Measurements from ENCODE around the gene SEC14L1. TPM values are rescaled to one million over a fixed set of nuclear protein-coding genes. Genes with fewer than 3 reads are reported as not detected.
"Not testable (repeated sequence)": the region's sequence is repeated elsewhere in the genome, so short reads cannot be mapped to it uniquely, and the experiment has no call there.

SEC14L1 gene
- total RNA-seq, 1 experiment from 2014 or later, result 50.6 TPM

DNA sequence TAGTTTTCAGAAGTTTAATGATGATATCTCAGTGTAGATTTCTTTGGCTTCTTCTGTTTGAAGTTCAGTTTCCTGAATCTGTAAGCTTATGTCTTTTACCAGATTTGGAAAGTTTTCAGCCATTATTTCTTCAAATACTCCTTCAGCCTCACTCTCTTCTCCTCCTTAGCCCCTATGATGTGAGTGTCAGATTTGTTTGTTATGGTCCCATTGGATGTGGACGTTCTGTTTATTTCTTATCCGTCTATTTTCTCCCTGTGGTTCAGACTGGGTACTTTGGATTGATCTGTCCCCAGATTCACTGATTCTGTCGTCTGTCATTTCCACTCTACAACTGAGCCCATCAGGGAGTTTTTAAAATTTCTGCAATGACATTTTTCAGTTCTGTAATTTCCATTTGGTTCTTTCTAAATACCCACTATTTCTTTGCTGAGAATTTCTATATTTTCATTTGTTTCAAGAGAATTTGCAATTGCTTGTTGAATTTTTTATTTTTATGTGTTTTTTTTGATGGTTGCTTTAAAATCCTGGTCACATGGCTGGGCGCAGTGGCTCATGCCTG, 110.9 kb downstream of the SEC14L1 start:
- TF ChIP-seq, protein P1, sequence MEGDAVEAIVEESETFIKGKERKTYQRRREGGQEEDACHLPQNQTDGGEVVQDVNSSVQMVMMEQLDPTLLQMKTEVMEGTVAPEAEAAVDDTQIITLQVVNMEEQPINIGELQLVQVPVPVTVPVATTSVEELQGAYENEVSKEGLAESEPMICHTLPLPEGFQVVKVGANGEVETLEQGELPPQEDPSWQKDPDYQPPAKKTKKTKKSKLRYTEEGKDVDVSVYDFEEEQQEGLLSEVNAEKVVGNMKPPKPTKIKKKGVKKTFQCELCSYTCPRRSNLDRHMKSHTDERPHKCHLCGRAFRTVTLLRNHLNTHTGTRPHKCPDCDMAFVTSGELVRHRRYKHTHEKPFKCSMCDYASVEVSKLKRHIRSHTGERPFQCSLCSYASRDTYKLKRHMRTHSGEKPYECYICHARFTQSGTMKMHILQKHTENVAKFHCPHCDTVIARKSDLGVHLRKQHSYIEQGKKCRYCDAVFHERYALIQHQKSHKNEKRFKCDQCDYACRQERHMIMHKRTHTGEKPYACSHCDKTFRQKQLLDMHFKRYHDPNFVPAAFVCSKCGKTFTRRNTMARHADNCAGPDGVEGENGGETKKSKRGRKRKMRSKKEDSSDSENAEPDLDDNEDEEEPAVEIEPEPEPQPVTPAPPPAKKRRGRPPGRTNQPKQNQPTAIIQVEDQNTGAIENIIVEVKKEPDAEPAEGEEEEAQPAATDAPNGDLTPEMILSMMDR (IDR thresholded peaks at IDR 0.05; ENCODE audit: unreplicated experiment), result no peak
- BruUV-seq (replicated peaks), result no TSS peak
- Mint-ChIP-seq H3K36me3 (ENCODE audit: insufficient read depth, unreplicated experiment) (peaks cover 18% of the 10 kb centered on the region), H3K9me3 (ENCODE audit: low read depth, unreplicated experiment) (no peaks in the 10 kb centered on the region), H3K4me3 (ENCODE audit: low read depth, unreplicated experiment) (no peak overlapping the region), H3K27ac (ENCODE audit: unreplicated experiment) (no peak overlapping the region), H3K4me1 (ENCODE audit: low read depth, unreplicated experiment) (peaks cover 41% of the 10 kb centered on the region), H3K27me3 (ENCODE audit: unreplicated experiment) (peaks cover 19% of the 10 kb centered on the region)
- CTCF ChIA-PET, result no interaction called here
- DNase-seq, result no peak
- intact Hi-C loops (cut with micrococcal nuclease; ENCODE audit: unreplicated experiment), result no loop called here

DNA sequence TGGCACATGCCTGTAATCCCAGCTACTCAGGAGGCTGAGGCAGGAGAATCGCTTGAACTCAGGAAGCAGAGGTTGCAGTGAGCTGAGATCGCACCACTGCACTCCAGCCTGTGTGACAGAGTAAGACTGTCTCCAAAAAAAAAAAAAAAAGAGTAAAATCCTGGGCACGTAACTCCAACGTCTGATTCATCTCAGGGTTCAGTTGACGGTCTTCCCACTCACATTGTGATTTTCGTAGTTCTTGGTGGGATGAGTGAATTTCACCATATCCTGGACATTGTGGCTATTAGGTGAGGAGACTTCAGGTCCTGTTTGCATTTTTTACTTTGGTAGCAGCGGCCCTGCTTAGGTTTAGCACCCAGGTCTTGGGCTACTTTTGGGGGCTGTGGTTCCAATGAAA, 111.5 kb downstream of the SEC14L1 start:
- CTCF ChIA-PET; H3K9me3 Mint-ChIP-seq (ENCODE audit: low read depth, unreplicated experiment); intact Hi-C loops (cut with micrococcal nuclease; ENCODE audit: unreplicated experiment); BruUV-seq (replicated peaks); DNase-seq; H3K4me3 Mint-ChIP-seq (ENCODE audit: low read depth, unreplicated experiment); H3K27ac Mint-ChIP-seq (ENCODE audit: unreplicated experiment): not testable (repeated sequence)
- H3K4me1 Mint-ChIP-seq (ENCODE audit: low read depth, unreplicated experiment), result peaks cover 41% of the 10 kb centered on the region
- peaks cover 19% of the 10 kb centered on the region for H3K27me3 Mint-ChIP-seq (ENCODE audit: unreplicated experiment)
- peaks cover 15% of the 10 kb centered on the region for H3K36me3 Mint-ChIP-seq (ENCODE audit: insufficient read depth, unreplicated experiment)

DNA sequence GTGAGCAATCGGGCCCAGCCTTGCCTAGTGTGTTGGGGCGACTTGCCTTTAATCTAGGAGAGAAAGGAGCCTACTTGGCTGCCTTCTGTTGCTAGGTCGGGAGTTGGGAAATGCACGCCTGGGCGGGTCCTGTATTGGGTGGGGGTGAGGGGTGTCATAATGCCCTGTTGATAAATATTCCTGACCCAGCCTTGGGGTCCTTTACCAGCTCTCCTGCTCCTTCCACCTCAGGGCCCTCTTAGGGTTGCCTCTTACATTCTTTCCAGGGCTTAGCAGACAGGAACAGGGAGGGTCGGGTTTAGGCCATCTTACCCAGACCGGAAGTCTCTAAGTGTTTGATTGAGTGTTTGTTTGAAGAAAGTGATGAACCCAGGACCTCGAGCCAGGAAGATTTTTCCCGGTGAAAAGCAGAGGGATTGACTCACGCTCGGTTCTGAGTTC, 112.9 kb downstream of the SEC14L1 start:
- H3K27me3 Mint-ChIP-seq (ENCODE audit: unreplicated experiment), result peaks cover 13% of the 10 kb centered on the region
- H3K4me1 Mint-ChIP-seq (ENCODE audit: low read depth, unreplicated experiment), result peaks cover 41% of the 10 kb centered on the region
- H3K9me3 Mint-ChIP-seq (ENCODE audit: low read depth, unreplicated experiment), result no peaks in the 10 kb centered on the region
- TF ChIP-seq, protein P1 (IDR thresholded peaks at IDR 0.05; ENCODE audit: unreplicated experiment), result no peak
- peak overlapping the region; percentile 57 for H3K4me3 Mint-ChIP-seq (ENCODE audit: low read depth, unreplicated experiment)
- no TSS peak for BruUV-seq (replicated peaks)
- CTCF ChIA-PET, result interaction anchor here (0.7 kb wide), 1 partner anchor 366 kb away, joined by 7 read pairs; no protein-coding TSS in a partner anchor
- intact Hi-C loops (cut with micrococcal nuclease; ENCODE audit: unreplicated experiment), result loop anchor here (2.0 kb wide), 1 partner anchor 33 kb away; no protein-coding TSS in a partner anchor
- peaks cover 10% of the 10 kb centered on the region for H3K36me3 Mint-ChIP-seq (ENCODE audit: insufficient read depth, unreplicated experiment)
- DNase-seq, result no peak
- H3K27ac Mint-ChIP-seq (ENCODE audit: unreplicated experiment), result peak overlapping the region; percentile 97

DNA sequence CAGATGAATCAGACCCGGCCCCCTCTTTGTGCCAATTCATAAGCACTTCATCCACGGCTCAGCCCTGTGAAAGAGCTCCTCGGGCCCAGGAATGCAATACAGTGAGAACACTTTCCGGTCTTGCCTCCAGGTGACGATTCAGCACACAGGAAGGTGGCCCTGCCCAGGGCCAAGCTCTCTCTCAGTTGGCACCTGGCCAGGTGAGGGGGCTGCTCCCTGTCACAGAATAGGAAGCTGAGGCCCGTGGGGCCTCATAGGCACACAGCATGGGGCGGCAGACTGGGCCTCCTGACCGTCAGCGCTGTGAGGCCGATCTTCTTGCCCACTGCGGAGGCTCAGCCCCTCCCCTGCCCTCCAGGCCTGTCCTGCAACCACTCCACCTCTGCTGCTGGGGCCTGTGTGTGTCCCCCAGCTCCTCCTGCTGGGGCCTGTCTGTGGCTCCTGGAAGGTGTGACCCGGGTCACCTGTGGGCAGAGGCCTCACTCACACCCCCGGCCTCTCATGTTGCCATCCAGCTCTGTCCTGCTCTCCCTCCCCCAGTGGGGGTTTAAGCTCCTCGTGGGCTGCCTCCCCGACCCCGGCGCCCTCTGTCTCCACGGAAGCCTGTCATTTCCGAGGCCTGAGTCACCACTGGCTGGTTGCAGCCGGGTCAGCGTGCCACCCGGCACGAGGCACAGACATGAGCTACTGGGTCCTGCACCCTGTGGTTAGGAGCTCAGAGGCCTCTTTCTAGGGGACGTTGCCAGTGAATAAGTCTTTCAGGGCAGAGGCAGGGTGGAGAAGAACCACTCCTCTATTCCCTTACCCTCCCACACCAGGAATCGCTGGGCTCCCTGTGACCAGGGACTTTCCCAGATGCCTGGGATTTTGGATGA, 114.4 kb downstream of the SEC14L1 start:
- H3K27ac Mint-ChIP-seq (ENCODE audit: unreplicated experiment), result peak overlapping the region; percentile 97
- peak; percentile 96 for DNase-seq
- BruUV-seq (replicated peaks), result TSS peak; percentile 72
- H3K9me3 Mint-ChIP-seq (ENCODE audit: low read depth, unreplicated experiment), result no peaks in the 10 kb centered on the region
- intact Hi-C loops (cut with micrococcal nuclease; ENCODE audit: unreplicated experiment), result loop anchor here (2.0 kb wide), 1 partner anchor 32 kb away; no protein-coding TSS in a partner anchor
- peaks cover 41% of the 10 kb centered on the region for H3K4me1 Mint-ChIP-seq (ENCODE audit: low read depth, unreplicated experiment)
- H3K4me3 Mint-ChIP-seq (ENCODE audit: low read depth, unreplicated experiment), result peak overlapping the region; percentile 57
- TF ChIP-seq, protein P1 (IDR thresholded peaks at IDR 0.05; ENCODE audit: unreplicated experiment), result no peak
- CTCF ChIA-PET, result interaction anchor here (0.5 to 3.1 kb wide), 22 partner anchors 8 to 446 kb away, joined by 3 to 29 read pairs (median 4); partner anchors contain the start of gene SEC14L1
- H3K36me3 Mint-ChIP-seq (ENCODE audit: insufficient read depth, unreplicated experiment), result peaks cover 10% of the 10 kb centered on the region
- no peaks in the 10 kb centered on the region for H3K27me3 Mint-ChIP-seq (ENCODE audit: unreplicated experiment)

DNA sequence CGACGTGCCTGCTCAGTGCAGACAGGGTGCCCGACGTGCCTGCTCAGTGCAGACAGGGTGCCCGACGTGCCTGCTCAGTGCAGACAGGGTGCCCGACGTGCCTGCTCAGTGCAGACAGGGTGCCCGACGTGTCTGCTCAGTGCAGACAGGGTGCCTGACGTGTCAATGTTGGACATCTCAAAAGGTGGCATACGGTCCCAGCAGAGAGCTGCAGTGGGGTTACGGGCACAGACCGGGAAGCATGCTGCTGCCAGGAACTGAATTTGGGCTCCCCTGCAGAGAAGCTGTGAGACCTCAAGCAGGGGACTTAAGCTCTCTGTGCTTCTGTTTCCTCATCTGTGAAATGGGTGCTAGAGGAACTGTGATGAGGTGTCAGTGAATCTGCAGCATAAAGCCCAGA, 115.2 kb downstream of the SEC14L1 start:
- H3K27me3 Mint-ChIP-seq (ENCODE audit: unreplicated experiment); BruUV-seq (replicated peaks); H3K9me3 Mint-ChIP-seq (ENCODE audit: low read depth, unreplicated experiment); H3K36me3 Mint-ChIP-seq (ENCODE audit: insufficient read depth, unreplicated experiment); H3K4me3 Mint-ChIP-seq (ENCODE audit: low read depth, unreplicated experiment): not testable (repeated sequence)
- Mint-ChIP-seq H3K4me1 (ENCODE audit: low read depth, unreplicated experiment) (peaks cover 41% of the 10 kb centered on the region), H3K27ac (ENCODE audit: unreplicated experiment) (peak overlapping the region; percentile 29)
- intact Hi-C loops (cut with micrococcal nuclease; ENCODE audit: unreplicated experiment), result loop anchor here (2.0 kb wide), 1 partner anchor 31 kb away; no protein-coding TSS in a partner anchor
- DNase-seq, result peak; percentile 29
- CTCF ChIA-PET, result interaction anchor here (0.9 to 3.1 kb wide), 11 partner anchors 22 to 167 kb away, joined by 3 to 29 read pairs (median 5); partner anchors contain the start of gene SEC14L1
